ENCODE data around the gene RNU5B-1.

DNA sequence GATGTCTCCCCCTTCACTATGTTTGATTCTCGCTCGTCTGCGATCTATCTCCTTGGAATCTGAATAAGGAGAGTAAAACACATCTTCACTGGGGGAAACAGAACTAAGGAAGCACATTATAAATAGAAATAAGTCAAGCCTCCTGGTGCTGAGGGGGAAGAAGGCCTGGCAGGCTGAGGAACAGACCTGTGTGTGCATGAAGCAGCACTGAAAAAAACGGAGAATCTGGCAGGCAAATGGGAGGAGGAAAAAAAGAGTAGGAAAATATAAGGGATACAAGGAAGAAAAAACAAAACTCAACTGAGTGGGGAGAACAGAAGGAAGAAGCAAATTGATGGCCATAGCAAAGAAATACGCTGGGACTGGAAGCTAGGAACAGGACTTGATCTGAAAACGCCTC, 43.5 kb upstream of the RNU5B-1 start:
- TF ChIP-seq, protein P1, sequence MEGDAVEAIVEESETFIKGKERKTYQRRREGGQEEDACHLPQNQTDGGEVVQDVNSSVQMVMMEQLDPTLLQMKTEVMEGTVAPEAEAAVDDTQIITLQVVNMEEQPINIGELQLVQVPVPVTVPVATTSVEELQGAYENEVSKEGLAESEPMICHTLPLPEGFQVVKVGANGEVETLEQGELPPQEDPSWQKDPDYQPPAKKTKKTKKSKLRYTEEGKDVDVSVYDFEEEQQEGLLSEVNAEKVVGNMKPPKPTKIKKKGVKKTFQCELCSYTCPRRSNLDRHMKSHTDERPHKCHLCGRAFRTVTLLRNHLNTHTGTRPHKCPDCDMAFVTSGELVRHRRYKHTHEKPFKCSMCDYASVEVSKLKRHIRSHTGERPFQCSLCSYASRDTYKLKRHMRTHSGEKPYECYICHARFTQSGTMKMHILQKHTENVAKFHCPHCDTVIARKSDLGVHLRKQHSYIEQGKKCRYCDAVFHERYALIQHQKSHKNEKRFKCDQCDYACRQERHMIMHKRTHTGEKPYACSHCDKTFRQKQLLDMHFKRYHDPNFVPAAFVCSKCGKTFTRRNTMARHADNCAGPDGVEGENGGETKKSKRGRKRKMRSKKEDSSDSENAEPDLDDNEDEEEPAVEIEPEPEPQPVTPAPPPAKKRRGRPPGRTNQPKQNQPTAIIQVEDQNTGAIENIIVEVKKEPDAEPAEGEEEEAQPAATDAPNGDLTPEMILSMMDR (IDR thresholded peaks at IDR 0.05), result no peak
- no peak for TF ChIP-seq POLR2A (IDR thresholded peaks at IDR 0.05)
- TF ChIP-seq EP300 (IDR thresholded peaks at IDR 0.05), result no peak

All from sigmoid colon (tissue), 4 donors.